ENCODE measurements around the gene BTF3L4.

- TF ChIP-seq EP300 (IDR thresholded peaks at IDR 0.05): no peak
- TF ChIP-seq POLR2A (IDR thresholded peaks at IDR 0.05; ENCODE audit: low read length): no peak
- TF ChIP-seq CTCF (IDR thresholded peaks at IDR 0.05): no peak
These were observed 789 bp downstream of the BTF3L4 start for GRCh38 chr1:52056937-52057231.
